GM21381 (cell line): Measurements from ENCODE around the gene SMARCB1.
A peak's percentile ranks its signal among the peaks of the same experiment; 100 is the strongest.
"Not testable (repeated sequence)": the region's sequence is repeated elsewhere in the genome, so short reads cannot be mapped to it uniquely, and the experiment has no call there.

Source experiments
- ATAC-seq: cut with Tn5 transposase; IDR thresholded peaks from one replicate; pipeline ENCODE4 v1.9.1; 2021; ENCODE audit warnings: mild to moderate bottlenecking, moderate library complexity; ENCODE audit not compliant: unreplicated experiment

Gene SMARCB1

GRCh38 chr22:23841736-23842445 is 55.1 kb downstream of the SMARCB1 start:
- ATAC-seq, result no peak

- no peak for ATAC-seq
These were observed 55.8 kb downstream of the SMARCB1 start for GRCh38 chr22:23842599-23842998.

- no peak for ATAC-seq
These were observed 58.0 kb downstream of the SMARCB1 start for GRCh38 chr22:23844739-23845202.

GRCh38 chr22:23845265-23846080 is 58.7 kb downstream of the SMARCB1 start:
- no peak for ATAC-seq

GRCh38 chr22:23846081-23846469 is 59.3 kb downstream of the SMARCB1 start:
- ATAC-seq, result no peak

- ATAC-seq, result no peak
These were observed 60.6 kb downstream of the SMARCB1 start for GRCh38 chr22:23847310-23847920.

GRCh38 chr22:23847991-23848864 is 61.5 kb downstream of the SMARCB1 start:
- no peak for ATAC-seq

GRCh38 chr22:23849009-23850006 is 62.5 kb downstream of the SMARCB1 start:
- no peak for ATAC-seq

GRCh38 chr22:23850136-23850611 is 63.4 kb downstream of the SMARCB1 start:
- peak; percentile 63 for ATAC-seq

- ATAC-seq, result peak; percentile 40
These were observed 70.2 kb downstream of the SMARCB1 start for GRCh38 chr22:23856721-23857605.

GRCh38 chr22:23857606-23858483 is 71.1 kb downstream of the SMARCB1 start, which contains the start of gene SLC2A11:
Gene SLC2A11, plus strand, starts transcription at chr22:23857875. Its CDS starts 125 bp downstream, at chr22:23858000.
- peak; percentile 94 for ATAC-seq

- no peak for ATAC-seq
These were observed 71.7 kb downstream of the SMARCB1 start for GRCh38 chr22:23858484-23858815.

GRCh38 chr22:23859201-23859600 is 72.4 kb downstream of the SMARCB1 start:
- ATAC-seq, result no peak

GRCh38 chr22:23860187-23860586 is 73.4 kb downstream of the SMARCB1 start:
- not testable (repeated sequence) for ATAC-seq

GRCh38 chr22:23862103-23862502 is 75.3 kb downstream of the SMARCB1 start:
- ATAC-seq, result no peak

GRCh38 chr22:23864499-23865154 is 77.9 kb downstream of the SMARCB1 start:
- ATAC-seq, result not testable (repeated sequence)

GRCh38 chr22:23868580-23868979 is 81.8 kb downstream of the SMARCB1 start:
- ATAC-seq, result no peak
